ENCODE data around the gene ROR2.
A peak's percentile ranks its signal among the peaks of the same experiment; 100 is the strongest.

- TF ChIP-seq CTCF (conservative IDR thresholded peaks at IDR 0.05; ENCODE audit: low read length) = 0 out of 2 replicates have a peak, but pooled peaks have one; percentile 21
- no peak for TF ChIP-seq EZH2phosphoT487 (IDR thresholded peaks at IDR 0.05; ENCODE audit: borderline replicate concordance)
Measured at GRCh38 chr9:91771027-91771426, 179.0 kb downstream of the ROR2 start.
